HepG2 (cell line): ENCODE data around the gene CFAP45. TPM values are rescaled to one million over a fixed set of nuclear protein-coding genes. Genes with fewer than 3 reads are reported as not detected.

Experiments
- ATAC-seq: fragments of 200-7000 bp; cut with Tn5 transposase; 3 replicates; pipeline ENCODE4 v1.9.1; 2020; ENCODE audit warnings: mild to moderate bottlenecking, moderate library complexity
- BruUV-seq: library from RNA; stranded (reverse); fragments of 400-500 nt; replicated peaks from 2 replicates; lab custom pipeline; 2021; lab: Mats Ljungman, UMichigan
- CTCF ChIA-PET: fragments of 300-600 bp; formaldehyde crosslinking; extraction: SDS; loops from one replicate; lab custom pipeline; 2021; ENCODE audit warnings: low total read pairs, inconsistent platforms, low intra/inter-chr PET ratio; lab: Yijun Ruan, JAX
- POLR2A ChIA-PET: fragments of 350-600 bp; sonication (Branson Sonifier 250); formaldehyde crosslinking; loops from one replicate; lab custom pipeline; 2020; ENCODE audit warnings: antibody characterized with exemption, inconsistent platforms; lab: Yijun Ruan, JAX
- DNase-seq: peaks from one replicate; pipeline ENCODE4 v3.0.0-alpha.2; 2015; ENCODE audit warnings: low spot score
- FAIRE-seq: peaks from 3 replicates; lab custom pipeline; 2011; peaks lifted over from hg19 to GRCh38; lab: Jason Lieb, UNC
- H2AFZ ChIP-seq: one replicate; pipeline ENCODE4 v1.6.1; 2011; ENCODE audit warnings: low read length, inconsistent platforms
- H3K27ac ChIP-seq: fragments of 300-600 bp; 3 replicates; pipeline ENCODE4 v1.8.0; 2011; ENCODE audit warnings: mixed run types, mild to moderate bottlenecking, mixed read lengths, low read length, inconsistent platforms; ENCODE audit not compliant: insufficient read depth; ENCODE audit errors: extremely low read length
- H3K27me3 ChIP-seq, 2 experiments: fragments of 200-600 bp in 1 of 2; 2 replicates in 1 of 2; 3 replicates in 1 of 2; pipeline versions ENCODE4 v1.6.0 to v1.8.0; 2011; ENCODE audit warnings: low read length in 2 of 2, mild to moderate bottlenecking in 2 of 2, moderate library complexity in 2 of 2, inconsistent platforms in 1 of 2; ENCODE audit not compliant: insufficient read depth in 2 of 2, control insufficient read depth in 1 of 2
- H3K36me3 ChIP-seq, 2 experiments: fragments of 200-600 bp in 1 of 2; replicated peaks in 1 of 2; 2 replicates in 1 of 2; 3 replicates in 1 of 2; pipeline versions ENCODE4 v1.5.1 to v1.8.0; 2011; ENCODE audit warnings: low read length in 2 of 2, inconsistent platforms in 1 of 2; ENCODE audit not compliant: insufficient read depth in 2 of 2, control insufficient read depth in 1 of 2
- H3K4me1 ChIP-seq: 2 replicates; pipeline ENCODE4 v1.5.1; 2012; ENCODE audit warnings: low read length, inconsistent platforms; ENCODE audit not compliant: insufficient read depth
- H3K4me2 ChIP-seq: 2 replicates; pipeline ENCODE4 v1.6.0; 2011; ENCODE audit warnings: low read depth, low read length, inconsistent platforms
- H3K4me3 ChIP-seq, 3 experiments: fragments of 200-600 bp in 1 of 3; sonication (generic), shearing (Covaris generic) in 1 of 3; replicated peaks in 1 of 3; 2 replicates each; pipeline ENCODE4 v1.5.1; 2011 to 2016; ENCODE audit warnings: low read length in 3 of 3, inconsistent platforms in 2 of 3, low read depth in 2 of 3, mild to moderate bottlenecking in 2 of 3, control low read depth in 1 of 3, mixed read lengths in 1 of 3; ENCODE audit not compliant: insufficient read depth in 1 of 3
- H3K79me2 ChIP-seq: one replicate; pipeline ENCODE4 v1.6.1; 2011; ENCODE audit warnings: low read length, inconsistent platforms; ENCODE audit not compliant: insufficient read depth
- H3K9ac ChIP-seq: 2 replicates; pipeline ENCODE4 v1.6.0; 2011; ENCODE audit warnings: mild to moderate bottlenecking, low read depth, low read length, inconsistent platforms; ENCODE audit not compliant: insufficient read depth
- H3K9me3 ChIP-seq: 2 replicates; pipeline ENCODE4 v1.5.1; 2012; ENCODE audit warnings: mild to moderate bottlenecking, low read length
- H4K20me1 ChIP-seq: 2 replicates; pipeline ENCODE4 v1.6.0; 2011; ENCODE audit warnings: inconsistent platforms, mild to moderate bottlenecking, low read length, moderate library complexity; ENCODE audit not compliant: insufficient read depth
- AKAP8 ChIP-seq: sonication (generic); formaldehyde crosslinking; IDR thresholded peaks from 2 replicates; pipeline ENCODE4 v1.5.1; 2020; ENCODE audit warnings: mild to moderate bottlenecking, missing genetic modification reagents
- ATRX ChIP-seq: sonication (generic); formaldehyde crosslinking; IDR thresholded peaks from 2 replicates; pipeline ENCODE4 v1.4.0; 2020; ENCODE audit warnings: missing genetic modification reagents, borderline replicate concordance
- DMTF1 ChIP-seq: sonication (generic); formaldehyde crosslinking; IDR thresholded peaks from 2 replicates; pipeline ENCODE4 v1.4.0; 2020; ENCODE audit warnings: mild to moderate bottlenecking, missing genetic modification reagents
- MIXL1 ChIP-seq: IDR thresholded peaks from 2 replicates; pipeline ENCODE4 v1.6.1; 2016
- NFYB ChIP-seq: sonication (generic); formaldehyde crosslinking; IDR thresholded peaks from 2 replicates; pipeline ENCODE4 v1.4.0; 2020; ENCODE audit warnings: missing genetic modification reagents
- PLRG1 ChIP-seq: fragments of 450-650 bp; conservative IDR thresholded peaks from 2 replicates; pipeline ENCODE4 v1.6.1; 2016
- PRDM10 ChIP-seq: sonication (generic); formaldehyde crosslinking; IDR thresholded peaks from 2 replicates; pipeline ENCODE4 v1.4.0; 2020; ENCODE audit warnings: low read depth, missing genetic modification reagents
- RXRB ChIP-seq: IDR thresholded peaks from 2 replicates; pipeline ENCODE4 v1.6.1; 2016; ENCODE audit warnings: borderline replicate concordance, missing genetic modification reagents, missing compliant biosample characterization
- SALL1 ChIP-seq: sonication (generic); formaldehyde crosslinking; IDR thresholded peaks from 2 replicates; pipeline ENCODE4 v1.8.0; 2022; ENCODE audit warnings: mild to moderate bottlenecking, missing genetic modification reagents
- SSRP1 ChIP-seq: IDR thresholded peaks from 2 replicates; pipeline ENCODE4 v1.6.1; 2016; ENCODE audit warnings: control low read depth
- YY1 ChIP-seq: IDR thresholded peaks from 2 replicates; pipeline ENCODE4 v1.6.1; 2011; ENCODE audit warnings: low read length, low read depth, moderate library complexity, mild to moderate bottlenecking; ENCODE audit not compliant: insufficient read depth, insufficient replicate concordance
- ZFP36 ChIP-seq: fragments of 150-350 bp; IDR thresholded peaks from 2 replicates; pipeline ENCODE4 v1.6.1; 2018; ENCODE audit warnings: borderline replicate concordance, low read length, low read depth; ENCODE audit not compliant: partially characterized antibody
- ZNF747 ChIP-seq: sonication (generic); formaldehyde crosslinking; IDR thresholded peaks from 2 replicates; pipeline ENCODE4 v1.8.1; 2023; ENCODE audit warnings: missing genetic modification reagents, mild to moderate bottlenecking, borderline replicate concordance
- ZSCAN9 ChIP-seq: IDR thresholded peaks from 2 replicates; pipeline ENCODE4 v1.6.1; 2016; ENCODE audit warnings: borderline replicate concordance
- WGBS: methylation state at CpG from one replicate; pipeline ENCODE4 v1.1.6; 2017; ENCODE audit warnings: low lambda C conversion rate; 5-methylcytosine and 5-hydroxymethylcytosine counted together
- in situ Hi-C: cut with HindIII; loops from 2 replicates; pipeline ENCODE4 v1.10.0; 2017; ENCODE audit warnings: low pct_unique_long_range_greater_than_20kb; ENCODE audit not compliant: extremely low pct_ligation_motif_present
- intact Hi-C: fragments of 100-400 bp; cut with micrococcal nuclease; formaldehyde crosslinking; loops from one replicate; pipeline ENCODE4 v1.10.0; 2022; ENCODE audit not compliant: unreplicated experiment
- polyA plus RNA-seq, 8 experiments: library from polyadenylated mRNA; depleted of rRNA in 3 of 8; stranded (reverse) in 7 of 8; unstranded in 1 of 8; fragments of >200 nt; fragmentation: Illumina TruSeq in 4 of 8; extraction: Trizol in 4 of 8; gene quantifications; 2 replicates each; pipeline versions ENCODE4 v1.2.1 to v1.2.3, GENCODE V29; 2011 to 2016; ENCODE audit warnings: low read depth in 4 of 8, missing spikeins in 1 of 8, mixed read lengths in 1 of 8; ENCODE audit not compliant: insufficient read depth in 1 of 8
- total RNA-seq, 5 experiments: library from RNA; depleted of rRNA; stranded (reverse); fragments of >200 nt; fragmentation: Illumina TruSeq; extraction: Trizol; gene quantifications; 2 replicates each; pipeline ENCODE4 v1.2.3, GENCODE V29; 2016; ENCODE audit warnings: low read depth in 1 of 5
- TF ChIP-seq, protein P1 (sequence below): sonication (generic); formaldehyde crosslinking; IDR thresholded peaks from 2 replicates; pipeline ENCODE4 v1.4.0; 2020; ENCODE audit warnings: mild to moderate bottlenecking, missing genetic modification reagents
- TF ChIP-seq, protein P2 (sequence below): sonication (generic); formaldehyde crosslinking; IDR thresholded peaks from 2 replicates; pipeline ENCODE4 v1.4.0; 2020; ENCODE audit warnings: low read depth, mild to moderate bottlenecking, missing genetic modification reagents

Gene CFAP45
- total and polyA plus RNA-seq, 2 of the 13 experiments (the other 11 are each of a cell fraction or from before 2014, with no cell fraction given), result not detected

GRCh38 chr1:159929155-159930051 is 29.4 kb upstream of the CFAP45 start:
- H3K36me3 ChIP-seq, result no peaks in the 10 kb centered on the region
- intact Hi-C loops, result no loop called here
- DNase-seq, result no peak
- TF ChIP-seq, protein P1, sequence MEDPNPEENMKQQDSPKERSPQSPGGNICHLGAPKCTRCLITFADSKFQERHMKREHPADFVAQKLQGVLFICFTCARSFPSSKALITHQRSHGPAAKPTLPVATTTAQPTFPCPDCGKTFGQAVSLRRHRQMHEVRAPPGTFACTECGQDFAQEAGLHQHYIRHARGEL (CRISPR knock-in tag), result no peak
- TF ChIP-seq RXRB (no peak), NFYB (CRISPR knock-in tag) (no peak), AKAP8 (no peak), SSRP1 (CRISPR knock-in tag) (no peak), PLRG1 (no peak), ATRX (CRISPR knock-in tag) (no peak), MIXL1 (no peak), ZFP36 (no peak), SALL1 (no peak), DMTF1 (CRISPR knock-in tag) (no peak), PRDM10 (no peak), ZNF747 (CRISPR knock-in tag) (no peak), YY1 (no peak), ZSCAN9 (no peak)
- TF ChIP-seq, protein P2, sequence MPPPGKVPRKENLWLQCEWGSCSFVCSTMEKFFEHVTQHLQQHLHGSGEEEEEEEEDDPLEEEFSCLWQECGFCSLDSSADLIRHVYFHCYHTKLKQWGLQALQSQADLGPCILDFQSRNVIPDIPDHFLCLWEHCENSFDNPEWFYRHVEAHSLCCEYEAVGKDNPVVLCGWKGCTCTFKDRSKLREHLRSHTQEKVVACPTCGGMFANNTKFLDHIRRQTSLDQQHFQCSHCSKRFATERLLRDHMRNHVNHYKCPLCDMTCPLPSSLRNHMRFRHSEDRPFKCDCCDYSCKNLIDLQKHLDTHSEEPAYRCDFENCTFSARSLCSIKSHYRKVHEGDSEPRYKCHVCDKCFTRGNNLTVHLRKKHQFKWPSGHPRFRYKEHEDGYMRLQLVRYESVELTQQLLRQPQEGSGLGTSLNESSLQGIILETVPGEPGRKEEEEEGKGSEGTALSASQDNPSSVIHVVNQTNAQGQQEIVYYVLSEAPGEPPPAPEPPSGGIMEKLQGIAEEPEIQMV, result no peak

More at GRCh38 chr1:159929155-159930051, 29.4 kb upstream of the CFAP45 start:
- WGBS, result 75% methylated on average over 36 of the region's 48 CpGs
- FAIRE-seq (no peak), ATAC-seq (no peak)
- in situ Hi-C loops, result no loop called here
- no peak overlapping the region for H3K9ac ChIP-seq
- no peaks in the 10 kb centered on the region for H3K79me2 ChIP-seq
- H3K27ac ChIP-seq, result no peak overlapping the region
- peaks cover 18% of the 10 kb centered on the region for H3K4me1 ChIP-seq
- H3K4me3 ChIP-seq, result no peak overlapping the region
- ChIA-PET POLR2A (no interaction called here), CTCF (no interaction called here)
- no peak overlapping the region for H3K4me2 ChIP-seq
- H2AFZ ChIP-seq, result no peak overlapping the region
- H3K9me3 ChIP-seq, result no peaks in the 10 kb centered on the region
- peaks cover 10 to 46% of the 10 kb centered on the region in 2 experiments for H3K27me3 ChIP-seq
- no TSS peak for BruUV-seq
- no peaks in the 10 kb centered on the region for H4K20me1 ChIP-seq
